Smooth muscle cell (in vitro differentiated cells): ENCODE results near the gene WDR12. TPM values are rescaled to one million over a fixed set of nuclear protein-coding genes. Genes with fewer than 3 reads are reported as not detected.
"Not testable (repeated sequence)": the region's sequence is repeated elsewhere in the genome, so short reads cannot be mapped to it uniquely, and the experiment has no call there.

ENCODE experiments used
- DNase-seq: peaks from one replicate; lab custom pipeline; 2025; ENCODE audit not compliant: unreplicated experiment; lab: John Stamatoyannopoulos, UW
- H2AFZ ChIP-seq: fragments of 200-600 bp; sonication (generic); 2 replicates; pipeline ENCODE4 v1.6.0; 2016; ENCODE audit warnings: antibody characterized with exemption, low read depth, mild to moderate bottlenecking
- H3F3A ChIP-seq: fragments of 200-600 bp; sonication (generic); 2 replicates; pipeline ENCODE4 v1.6.0; 2017; ENCODE audit warnings: antibody characterized with exemption, low read depth
- H3K27ac ChIP-seq: fragments of 200-600 bp; sonication (generic); 2 replicates; pipeline ENCODE4 v1.5.1; 2016; ENCODE audit warnings: low read depth, mild to moderate bottlenecking
- H3K27me3 ChIP-seq: fragments of 200-600 bp; sonication (generic); 2 replicates; pipeline ENCODE4 v1.6.1; 2016; ENCODE audit warnings: low read depth, mild to moderate bottlenecking
- H3K36me3 ChIP-seq: fragments of 200-600 bp; sonication (generic); 2 replicates; pipeline ENCODE4 v1.5.1; 2016; ENCODE audit warnings: low read depth
- H3K4me1 ChIP-seq: fragments of 200-600 bp; sonication (generic); 2 replicates; pipeline ENCODE4 v1.5.1; 2016; ENCODE audit warnings: low read depth
- H3K4me2 ChIP-seq: fragments of 200-600 bp; sonication (generic); 2 replicates; pipeline ENCODE4 v1.6.0; 2016; ENCODE audit warnings: mild to moderate bottlenecking
- H3K4me3 ChIP-seq: fragments of 200-600 bp; sonication (generic); 2 replicates; pipeline ENCODE4 v1.5.1; 2016; ENCODE audit warnings: mild to moderate bottlenecking
- H3K79me2 ChIP-seq: fragments of 200-600 bp; sonication (generic); 2 replicates; pipeline ENCODE4 v1.6.0; 2016; ENCODE audit warnings: low read depth, mild to moderate bottlenecking
- H3K9ac ChIP-seq: fragments of 200-600 bp; sonication (generic); 2 replicates; pipeline ENCODE4 v1.6.0; 2016; ENCODE audit warnings: low read depth
- H3K9me3 ChIP-seq: fragments of 200-600 bp; sonication (generic); replicated peaks from 2 replicates; pipeline ENCODE4 v1.5.1; 2016; ENCODE audit warnings: low read depth
- H4K20me1 ChIP-seq: fragments of 200-600 bp; sonication (generic); 2 replicates; pipeline ENCODE4 v1.6.0; 2016; ENCODE audit warnings: low read depth
- CTCF ChIP-seq: fragments of 200-600 bp; sonication (generic); IDR thresholded peaks from 2 replicates; pipeline ENCODE4 v1.5.1; 2017; ENCODE audit warnings: borderline replicate concordance, mild to moderate bottlenecking, antibody characterized with exemption; ENCODE audit not compliant: insufficient read depth, poor library complexity, severe bottlenecking
- WGBS: methylation state at CpG from one replicate; pipeline ENCODE4 v1.1.7; 2016; ENCODE audit warnings: low lambda C conversion rate; 5-methylcytosine and 5-hydroxymethylcytosine counted together
- polyA plus RNA-seq: library from polyadenylated mRNA; unstranded; fragments of >200 nt; fragmentation: Nextera tagmentation; extraction: Ambion mirVana; gene quantifications from 2 replicates; pipeline ENCODE4 v1.2.1, GENCODE V29; 2016
- total RNA-seq: library from RNA; depleted of rRNA; stranded (reverse); fragments of >200 nt; gene quantifications from 2 replicates; pipeline ENCODE4 v1.2.3, GENCODE V29; 2014

Gene WDR12
- total and polyA plus RNA-seq, 2 experiments from 2014 or later: 5.0 to 36.3 TPM

- no peak for TF ChIP-seq CTCF
- no peaks in the 10 kb centered on the region for H3K9me3 ChIP-seq
- no peak overlapping the region for H2AFZ ChIP-seq
- H3K79me2 ChIP-seq: no peaks in the 10 kb centered on the region
- WGBS: 68% methylated on average over 3 of the region's 3 CpGs
- DNase-seq: no peak
- no peaks in the 10 kb centered on the region for H3K4me1 ChIP-seq
- H3K4me2 ChIP-seq: no peak overlapping the region
- H3F3A ChIP-seq: no peaks in the 10 kb centered on the region
- H3K9ac ChIP-seq: no peak overlapping the region
- H3K4me3 ChIP-seq: no peak overlapping the region
- no peak overlapping the region for H3K27ac ChIP-seq
- no peaks in the 10 kb centered on the region for H3K27me3 ChIP-seq
- H4K20me1 ChIP-seq: no peaks in the 10 kb centered on the region
- H3K36me3 ChIP-seq: no peaks in the 10 kb centered on the region
Measured at GRCh38 chr2:202858601-202859000, 52.9 kb downstream of the WDR12 start.

GRCh38 chr2:202849343-202849742, 62.1 kb downstream of the WDR12 start:
- not testable (repeated sequence) for H3K27ac ChIP-seq, H3K36me3 ChIP-seq, DNase-seq, H4K20me1 ChIP-seq, H3K27me3 ChIP-seq, H3K4me2 ChIP-seq, H3F3A ChIP-seq, H3K79me2 ChIP-seq, H3K4me3 ChIP-seq, H3K4me1 ChIP-seq, H2AFZ ChIP-seq, H3K9ac ChIP-seq, H3K9me3 ChIP-seq
- 76% methylated on average over 3 of the region's 3 CpGs for WGBS

- no peak for TF ChIP-seq CTCF
- H3K9ac ChIP-seq: no peak overlapping the region
- H3K4me3 ChIP-seq: no peak overlapping the region
- no peaks in the 10 kb centered on the region for H3K79me2 ChIP-seq
- H4K20me1 ChIP-seq: no peaks in the 10 kb centered on the region
- no peak for DNase-seq
- no peak overlapping the region for H3K27ac ChIP-seq
- H3K4me2 ChIP-seq: no peak overlapping the region
- H2AFZ ChIP-seq: no peak overlapping the region
- H3K9me3 ChIP-seq: no peaks in the 10 kb centered on the region
- H3F3A ChIP-seq: no peaks in the 10 kb centered on the region
- no peaks in the 10 kb centered on the region for H3K36me3 ChIP-seq
- H3K4me1 ChIP-seq: no peaks in the 10 kb centered on the region
- no peaks in the 10 kb centered on the region for H3K27me3 ChIP-seq
- 76% methylated on average over 8 of the region's 8 CpGs for WGBS
Measured at GRCh38 chr2:202848813-202849212, 62.7 kb downstream of the WDR12 start.

- H3K4me2 ChIP-seq: no peak overlapping the region
- no peaks in the 10 kb centered on the region for H3K36me3 ChIP-seq
- no peak overlapping the region for H3K9ac ChIP-seq
- DNase-seq: no peak
- no peaks in the 10 kb centered on the region for H3K9me3 ChIP-seq
- H2AFZ ChIP-seq: no peak overlapping the region
- no peaks in the 10 kb centered on the region for H3K79me2 ChIP-seq
- 90% methylated on average over 9 of the region's 9 CpGs for WGBS
- no peaks in the 10 kb centered on the region for H4K20me1 ChIP-seq
- TF ChIP-seq CTCF: no peak
- no peak overlapping the region for H3K4me3 ChIP-seq
- no peak overlapping the region for H3K27ac ChIP-seq
- no peaks in the 10 kb centered on the region for H3K4me1 ChIP-seq
- no peaks in the 10 kb centered on the region for H3K27me3 ChIP-seq
- H3F3A ChIP-seq: no peaks in the 10 kb centered on the region
Measured at GRCh38 chr2:202847693-202848524, 63.6 kb downstream of the WDR12 start.
